Measurements from ENCODE around the gene HEMK1.

DNA sequence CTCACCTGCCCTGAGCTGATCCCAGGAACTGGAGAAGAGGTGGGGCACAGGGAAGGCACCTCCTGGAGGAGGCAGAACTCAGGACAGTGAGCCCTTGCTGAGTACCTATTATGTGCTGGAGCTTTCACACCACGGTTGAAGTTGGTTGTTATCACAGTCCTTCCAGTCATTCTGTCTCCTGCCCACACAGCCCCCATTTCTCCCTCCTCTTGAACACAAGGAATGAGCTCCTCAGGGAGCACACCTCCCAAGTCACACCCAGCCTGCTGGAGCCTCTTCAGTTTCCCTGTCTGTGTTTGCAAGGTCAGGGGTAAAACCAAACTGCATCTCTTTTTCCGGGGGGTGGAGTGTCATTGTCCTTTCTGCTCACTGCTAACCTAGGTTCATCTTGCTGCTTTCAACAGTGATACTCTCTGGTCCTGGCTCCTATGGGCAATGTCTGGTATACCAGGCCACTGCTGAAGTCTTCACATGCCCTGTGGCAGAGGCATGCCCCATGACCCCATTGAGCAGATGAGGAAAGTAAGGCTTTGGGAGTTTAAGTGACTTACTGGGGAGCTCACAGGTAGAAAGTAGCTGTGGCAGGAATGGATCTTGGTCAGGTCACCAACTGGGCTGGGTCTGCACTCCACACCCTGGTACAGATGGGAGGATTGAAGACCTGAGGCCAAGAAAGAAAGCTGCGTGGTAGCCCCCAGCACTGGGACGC lies 31.7 kb upstream of the HEMK1 start:
- TF ChIP-seq EZH2phosphoT487 (IDR thresholded peaks at IDR 0.05; ENCODE audit: borderline replicate concordance): no peak
- TF ChIP-seq, protein P1, sequence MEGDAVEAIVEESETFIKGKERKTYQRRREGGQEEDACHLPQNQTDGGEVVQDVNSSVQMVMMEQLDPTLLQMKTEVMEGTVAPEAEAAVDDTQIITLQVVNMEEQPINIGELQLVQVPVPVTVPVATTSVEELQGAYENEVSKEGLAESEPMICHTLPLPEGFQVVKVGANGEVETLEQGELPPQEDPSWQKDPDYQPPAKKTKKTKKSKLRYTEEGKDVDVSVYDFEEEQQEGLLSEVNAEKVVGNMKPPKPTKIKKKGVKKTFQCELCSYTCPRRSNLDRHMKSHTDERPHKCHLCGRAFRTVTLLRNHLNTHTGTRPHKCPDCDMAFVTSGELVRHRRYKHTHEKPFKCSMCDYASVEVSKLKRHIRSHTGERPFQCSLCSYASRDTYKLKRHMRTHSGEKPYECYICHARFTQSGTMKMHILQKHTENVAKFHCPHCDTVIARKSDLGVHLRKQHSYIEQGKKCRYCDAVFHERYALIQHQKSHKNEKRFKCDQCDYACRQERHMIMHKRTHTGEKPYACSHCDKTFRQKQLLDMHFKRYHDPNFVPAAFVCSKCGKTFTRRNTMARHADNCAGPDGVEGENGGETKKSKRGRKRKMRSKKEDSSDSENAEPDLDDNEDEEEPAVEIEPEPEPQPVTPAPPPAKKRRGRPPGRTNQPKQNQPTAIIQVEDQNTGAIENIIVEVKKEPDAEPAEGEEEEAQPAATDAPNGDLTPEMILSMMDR (conservative IDR thresholded peaks at IDR 0.05; ENCODE audit: low read length): no peak

All from Loucy (cell line).